Peyer's patch (tissue), 4 donors: Measurements from ENCODE around the gene FUCA1.

ENCODE experiments used
- POLR2A ChIP-seq, 2 donors: fragments of 450-650 bp; IDR thresholded peaks; one replicate each; pipeline ENCODE4 v1.5.1; 2017; ENCODE audit warnings: antibody characterized with exemption in 2 of 2, mild to moderate bottlenecking in 2 of 2, moderate library complexity in 2 of 2
- TF ChIP-seq, protein P1 (sequence below), 6 experiments: fragments of 450-650 bp in 4 of 6; fragments of 200-600 bp in 2 of 6; sonication (generic) in 1 of 6; IDR thresholded peaks; one replicate each; pipeline ENCODE4 v1.5.1; 2017 to 2019; ENCODE audit warnings: antibody characterized with exemption in 6 of 6, mild to moderate bottlenecking in 3 of 6, moderate library complexity in 1 of 6

- TF ChIP-seq, protein P1, sequence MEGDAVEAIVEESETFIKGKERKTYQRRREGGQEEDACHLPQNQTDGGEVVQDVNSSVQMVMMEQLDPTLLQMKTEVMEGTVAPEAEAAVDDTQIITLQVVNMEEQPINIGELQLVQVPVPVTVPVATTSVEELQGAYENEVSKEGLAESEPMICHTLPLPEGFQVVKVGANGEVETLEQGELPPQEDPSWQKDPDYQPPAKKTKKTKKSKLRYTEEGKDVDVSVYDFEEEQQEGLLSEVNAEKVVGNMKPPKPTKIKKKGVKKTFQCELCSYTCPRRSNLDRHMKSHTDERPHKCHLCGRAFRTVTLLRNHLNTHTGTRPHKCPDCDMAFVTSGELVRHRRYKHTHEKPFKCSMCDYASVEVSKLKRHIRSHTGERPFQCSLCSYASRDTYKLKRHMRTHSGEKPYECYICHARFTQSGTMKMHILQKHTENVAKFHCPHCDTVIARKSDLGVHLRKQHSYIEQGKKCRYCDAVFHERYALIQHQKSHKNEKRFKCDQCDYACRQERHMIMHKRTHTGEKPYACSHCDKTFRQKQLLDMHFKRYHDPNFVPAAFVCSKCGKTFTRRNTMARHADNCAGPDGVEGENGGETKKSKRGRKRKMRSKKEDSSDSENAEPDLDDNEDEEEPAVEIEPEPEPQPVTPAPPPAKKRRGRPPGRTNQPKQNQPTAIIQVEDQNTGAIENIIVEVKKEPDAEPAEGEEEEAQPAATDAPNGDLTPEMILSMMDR (IDR thresholded peaks at IDR 0.05), result no peak
- TF ChIP-seq POLR2A (IDR thresholded peaks at IDR 0.05), result no peak
Measured at GRCh38 chr1:23904748-23905357, 36.8 kb upstream of the FUCA1 start.
